KMS-11 (cell line): ENCODE measurements around the gene PLA2G4E.

Experiments
- H2AFZ ChIP-seq: fragments of 200-600 bp; sonication (generic); 2 replicates; pipeline ENCODE4 v1.6.1; 2016; ENCODE audit warnings: antibody characterized with exemption, mixed run types, low read depth
- H3K27ac ChIP-seq: fragments of 200-600 bp; sonication (generic); 2 replicates; pipeline ENCODE4 v1.6.1; 2016; ENCODE audit warnings: mild to moderate bottlenecking, mixed run types
- H3K27me3 ChIP-seq: fragments of 200-600 bp; sonication (generic); 2 replicates; pipeline ENCODE4 v1.6.1; 2017; ENCODE audit warnings: mild to moderate bottlenecking, low read depth, mixed run types, moderate library complexity; ENCODE audit not compliant: insufficient read depth
- H3K36me3 ChIP-seq: fragments of 200-600 bp; sonication (generic); 2 replicates; pipeline ENCODE4 v1.6.1; 2017; ENCODE audit warnings: mild to moderate bottlenecking, mixed run types; ENCODE audit not compliant: insufficient read depth
- H3K4me1 ChIP-seq: fragments of 200-600 bp; sonication (generic); 2 replicates; pipeline ENCODE4 v1.6.1; 2016; ENCODE audit warnings: mild to moderate bottlenecking, low read depth, mixed run types; ENCODE audit not compliant: poor library complexity, severe bottlenecking
- H3K4me2 ChIP-seq: fragments of 200-600 bp; sonication (generic); 2 replicates; pipeline ENCODE4 v1.7.0; 2016; ENCODE audit warnings: mild to moderate bottlenecking, mixed run types
- H3K4me3 ChIP-seq: fragments of 200-600 bp; sonication (generic); IDR thresholded peaks from 2 replicates; pipeline ENCODE4 v1.6.1; 2017; ENCODE audit warnings: low read depth, low read length, mixed read lengths; ENCODE audit not compliant: insufficient read depth
- H3K79me2 ChIP-seq: fragments of 200-600 bp; sonication (generic); 2 replicates; pipeline ENCODE4 v1.6.1; 2016; ENCODE audit warnings: low read depth, mixed run types; ENCODE audit not compliant: insufficient read depth
- H3K9ac ChIP-seq: fragments of 200-600 bp; sonication (generic); 2 replicates; pipeline ENCODE4 v1.6.1; 2016; ENCODE audit warnings: mild to moderate bottlenecking, mixed run types
- H4K20me1 ChIP-seq: fragments of 200-600 bp; sonication (generic); 2 replicates; pipeline ENCODE4 v1.6.1; 2016; ENCODE audit warnings: mild to moderate bottlenecking, mixed run types; ENCODE audit not compliant: insufficient read depth
- TF ChIP-seq, protein P1 (sequence below): fragments of 200-600 bp; sonication (generic); conservative IDR thresholded peaks from 2 replicates; pipeline ENCODE4 v1.6.1; 2017; ENCODE audit warnings: low read depth, mild to moderate bottlenecking, antibody characterized with exemption, low read length, moderate library complexity, mixed read lengths

PLA2G4E gene

DNA sequence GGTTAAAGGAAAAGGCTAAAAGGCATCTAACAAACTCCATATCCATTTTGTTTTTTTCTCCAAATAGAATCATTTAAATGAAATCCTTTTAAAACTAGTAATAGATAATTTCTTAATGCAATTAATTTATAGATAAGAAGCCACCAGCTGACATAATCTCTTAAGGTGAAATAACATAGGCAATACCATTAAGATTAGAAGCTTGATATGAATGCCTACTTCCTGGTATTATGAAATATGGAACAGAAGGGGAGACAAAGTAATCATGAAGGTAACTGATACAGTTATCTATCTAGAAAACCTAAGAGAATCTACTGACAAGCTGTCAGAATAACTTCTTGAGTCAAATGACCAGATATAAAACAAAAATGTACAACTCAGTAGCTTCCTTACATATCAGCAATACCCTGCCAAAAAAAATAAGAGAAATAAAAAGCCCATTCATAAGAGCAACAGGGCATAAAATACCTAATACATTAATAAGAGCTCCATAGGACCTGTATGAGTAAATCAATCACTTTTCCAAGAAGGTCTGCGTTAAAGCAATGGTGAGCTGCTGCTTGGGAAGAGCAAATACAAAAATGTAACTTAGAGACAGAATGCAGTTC lies 59.1 kb downstream of the PLA2G4E start:
- no peaks in the 10 kb centered on the region for H3K27me3 ChIP-seq
- H4K20me1 ChIP-seq = no peaks in the 10 kb centered on the region
- no peak overlapping the region for H2AFZ ChIP-seq
- H3K4me1 ChIP-seq = no peaks in the 10 kb centered on the region
- no peaks in the 10 kb centered on the region for H3K36me3 ChIP-seq
- H3K27ac ChIP-seq = no peak overlapping the region
- no peak overlapping the region for H3K9ac ChIP-seq
- TF ChIP-seq, protein P1, sequence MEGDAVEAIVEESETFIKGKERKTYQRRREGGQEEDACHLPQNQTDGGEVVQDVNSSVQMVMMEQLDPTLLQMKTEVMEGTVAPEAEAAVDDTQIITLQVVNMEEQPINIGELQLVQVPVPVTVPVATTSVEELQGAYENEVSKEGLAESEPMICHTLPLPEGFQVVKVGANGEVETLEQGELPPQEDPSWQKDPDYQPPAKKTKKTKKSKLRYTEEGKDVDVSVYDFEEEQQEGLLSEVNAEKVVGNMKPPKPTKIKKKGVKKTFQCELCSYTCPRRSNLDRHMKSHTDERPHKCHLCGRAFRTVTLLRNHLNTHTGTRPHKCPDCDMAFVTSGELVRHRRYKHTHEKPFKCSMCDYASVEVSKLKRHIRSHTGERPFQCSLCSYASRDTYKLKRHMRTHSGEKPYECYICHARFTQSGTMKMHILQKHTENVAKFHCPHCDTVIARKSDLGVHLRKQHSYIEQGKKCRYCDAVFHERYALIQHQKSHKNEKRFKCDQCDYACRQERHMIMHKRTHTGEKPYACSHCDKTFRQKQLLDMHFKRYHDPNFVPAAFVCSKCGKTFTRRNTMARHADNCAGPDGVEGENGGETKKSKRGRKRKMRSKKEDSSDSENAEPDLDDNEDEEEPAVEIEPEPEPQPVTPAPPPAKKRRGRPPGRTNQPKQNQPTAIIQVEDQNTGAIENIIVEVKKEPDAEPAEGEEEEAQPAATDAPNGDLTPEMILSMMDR = no peak
- no peaks in the 10 kb centered on the region; the same call in 1 of the 2 replicates for H3K79me2 ChIP-seq
- no peak overlapping the region for H3K4me3 ChIP-seq
- no peak overlapping the region for H3K4me2 ChIP-seq

DNA sequence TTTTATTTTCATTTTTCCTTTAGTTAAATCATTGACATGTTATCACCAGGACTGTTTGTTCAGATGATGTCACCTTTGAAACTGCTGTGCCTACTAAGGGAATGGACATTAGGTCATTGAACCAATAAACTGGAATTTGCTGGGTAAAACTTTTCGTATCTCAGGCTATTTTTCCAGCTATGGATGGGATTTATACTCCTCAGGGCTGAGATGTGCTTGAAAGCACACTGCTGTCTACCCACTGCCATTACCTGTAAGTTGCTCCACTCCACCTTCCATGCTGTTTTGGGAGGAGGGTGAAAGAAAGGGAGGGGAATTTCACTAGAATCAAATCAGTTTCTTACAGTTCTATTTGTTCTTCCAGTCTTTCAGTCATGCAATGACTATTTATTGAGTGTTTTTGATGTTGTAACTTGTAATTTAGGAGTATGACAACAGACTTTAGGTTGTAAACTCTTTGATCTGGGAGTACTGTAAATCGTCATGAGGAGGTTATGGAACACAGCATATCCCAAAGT lies 59.8 kb downstream of the PLA2G4E start:
- H3K4me2 ChIP-seq = no peak overlapping the region
- H3K27ac ChIP-seq = no peak overlapping the region
- no peak overlapping the region for H2AFZ ChIP-seq
- TF ChIP-seq, protein P1 = no peak
- no peak overlapping the region for H3K4me3 ChIP-seq
- H3K79me2 ChIP-seq = no peaks in the 10 kb centered on the region; the same call in 1 of the 2 replicates
- H3K27me3 ChIP-seq = no peaks in the 10 kb centered on the region
- H4K20me1 ChIP-seq = no peaks in the 10 kb centered on the region
- H3K9ac ChIP-seq = no peak overlapping the region
- no peaks in the 10 kb centered on the region for H3K4me1 ChIP-seq
- H3K36me3 ChIP-seq = no peaks in the 10 kb centered on the region

DNA sequence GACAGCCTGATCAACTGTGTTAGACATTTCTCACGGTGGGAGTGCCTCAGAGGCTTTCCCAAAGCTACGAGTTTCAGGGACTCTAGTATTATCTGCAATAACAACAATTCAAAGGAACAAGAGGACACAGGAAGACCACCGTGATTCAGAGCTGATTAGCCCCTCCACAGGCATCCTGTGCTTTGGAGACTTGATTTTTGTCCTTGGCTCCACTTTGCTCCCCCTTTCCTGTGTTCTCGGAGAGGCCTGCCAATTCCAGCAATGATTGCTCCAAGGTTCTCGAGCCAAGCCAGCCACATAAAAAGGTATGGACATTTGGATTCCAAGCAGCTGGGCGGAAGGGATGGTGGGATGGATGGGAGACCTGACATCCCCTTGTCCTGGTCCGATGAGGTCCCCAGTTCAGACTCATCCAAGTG lies 62.8 kb downstream of the PLA2G4E start:
- no peaks in the 10 kb centered on the region for H3K36me3 ChIP-seq
- no peaks in the 10 kb centered on the region for H3K79me2 ChIP-seq
- TF ChIP-seq, protein P1 = no peak
- no peak overlapping the region for H2AFZ ChIP-seq
- H3K4me1 ChIP-seq = no peaks in the 10 kb centered on the region
- H3K27ac ChIP-seq = no peak overlapping the region
- no peaks in the 10 kb centered on the region for H3K27me3 ChIP-seq
- H3K4me2 ChIP-seq = no peak overlapping the region
- H3K9ac ChIP-seq = no peak overlapping the region
- H3K4me3 ChIP-seq = no peak overlapping the region
- no peaks in the 10 kb centered on the region for H4K20me1 ChIP-seq

DNA sequence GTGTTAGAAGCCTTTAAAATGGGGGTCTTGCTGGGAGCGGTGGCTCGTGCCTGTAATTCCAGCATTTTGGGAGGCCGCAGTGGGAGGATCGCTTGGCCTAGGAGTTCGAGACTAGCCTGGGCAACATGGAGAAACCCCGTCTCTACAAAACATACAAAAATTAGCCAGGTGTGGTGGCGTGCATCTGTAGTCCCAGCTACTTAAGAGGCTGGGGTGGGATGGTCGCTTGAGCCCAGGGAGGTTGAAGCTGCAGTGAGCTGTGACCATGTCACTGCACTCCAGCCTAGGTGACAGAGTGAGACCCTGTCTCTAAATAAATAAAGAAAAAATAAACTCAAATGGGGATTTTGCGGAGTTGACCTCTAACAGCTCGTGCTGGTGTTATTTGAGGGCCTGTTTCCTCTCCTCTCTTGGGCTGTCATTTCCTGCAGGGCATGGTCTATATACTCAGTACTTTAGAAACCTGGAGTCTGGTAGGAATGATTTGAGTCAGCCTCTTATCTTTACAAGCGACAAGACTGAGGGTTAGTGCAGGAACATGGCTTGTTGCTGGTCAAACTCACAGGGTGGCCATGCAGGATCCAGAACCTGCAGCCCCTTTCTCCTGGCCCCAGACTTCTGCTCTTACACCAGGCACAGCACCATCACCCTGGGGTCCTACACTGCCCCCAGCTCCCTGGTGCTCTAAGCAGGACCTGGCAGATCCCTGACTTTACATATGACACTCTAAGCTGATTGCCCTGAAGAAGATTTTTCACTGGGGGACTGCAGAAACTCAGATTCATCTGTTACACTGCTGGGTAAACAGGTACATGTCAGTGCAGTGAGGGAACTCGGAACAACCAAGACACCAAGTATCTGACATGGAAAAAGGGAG lies 63.6 kb downstream of the PLA2G4E start:
- no peaks in the 10 kb centered on the region for H3K36me3 ChIP-seq
- TF ChIP-seq, protein P1 = no peak
- H2AFZ ChIP-seq = no peak overlapping the region
- H3K4me1 ChIP-seq = no peaks in the 10 kb centered on the region
- no peaks in the 10 kb centered on the region for H3K79me2 ChIP-seq
- no peak overlapping the region for H3K4me2 ChIP-seq
- no peaks in the 10 kb centered on the region for H4K20me1 ChIP-seq
- H3K27ac ChIP-seq = no peak overlapping the region
- H3K27me3 ChIP-seq = no peaks in the 10 kb centered on the region
- H3K9ac ChIP-seq = no peak overlapping the region
- H3K4me3 ChIP-seq = no peak overlapping the region
